ENCODE data around the gene GSE1. TPM values are rescaled to one million over a fixed set of nuclear protein-coding genes. Genes with fewer than 3 reads are reported as not detected.

The GSE1 gene
- total and polyA plus RNA-seq, 9 of the 15 experiments (the other 6 are each of a cell fraction or from before 2014, with no cell fraction given): 12.2 to 244 (median 57.9) TPM

DNA sequence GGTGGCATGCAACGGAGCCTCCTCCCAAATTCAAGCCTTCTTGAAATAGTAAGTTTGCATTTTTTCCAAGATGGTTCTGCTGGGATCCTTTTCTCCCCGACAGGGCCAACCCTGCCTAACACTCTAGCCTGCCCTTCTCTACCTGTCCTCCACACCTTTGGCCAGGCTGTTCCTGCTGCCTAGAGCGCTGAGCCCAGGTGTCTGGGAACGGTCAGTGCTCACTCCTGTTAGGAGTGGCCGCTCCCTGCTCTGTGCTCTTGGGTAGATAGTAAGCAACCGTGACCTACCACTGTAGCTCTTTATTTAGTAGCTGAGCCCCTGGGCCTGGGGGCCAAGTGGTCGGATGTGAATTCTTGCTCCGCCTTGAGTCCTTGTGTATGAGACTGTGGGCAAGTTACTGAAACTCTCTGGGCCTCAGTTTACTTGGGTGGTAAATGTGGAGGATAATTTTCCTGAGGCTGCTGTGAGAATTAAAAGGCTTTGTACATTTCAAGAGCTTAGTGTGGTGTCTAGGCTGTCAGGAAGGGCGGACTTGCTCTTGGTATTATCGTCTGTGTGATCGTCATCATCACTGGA lies 44.0 kb upstream of the GSE1 start:
- POLR2A ChIA-PET: interaction anchor here (0.5 to 6.1 kb wide), 18 partner anchors 8 to 231 kb away, joined by 3 to 57 read pairs (median 4); partner anchors contain the start of gene GSE1
- peaks cover 10% of the 10 kb centered on the region for H3K9me1 ChIP-seq (ENCODE audit: control insufficient read depth, insufficient read depth, low read length)
- H3K4me1 ChIP-seq (replicated peaks in 1 of 2; ENCODE audit: control insufficient read depth in 2 of 2, insufficient read depth in 2 of 2, low read length in 2 of 2): peaks cover 90 to 98% of the 10 kb centered on the region in 2 experiments
- peaks cover 100% of the 10 kb centered on the region for H3K79me2 ChIP-seq (ENCODE audit: control insufficient read depth, insufficient read depth, low read length)
- ATAC-seq: no peak
- H3K9ac ChIP-seq (ENCODE audit: insufficient read depth in 1 of 2, low read depth in 2 of 2, low read length in 2 of 2): peak overlapping the region; percentile 76 to 90
- no peak for FAIRE-seq
- no peak overlapping the region for H2AFZ ChIP-seq (ENCODE audit: low read depth, low read length)
- H3K4me2 ChIP-seq (ENCODE audit: insufficient read depth, low read length): peak overlapping the region; percentile 89
- BruUV-seq (replicated peaks): TSS peak; percentile 87
- H3K9me3 ChIP-seq (replicated peaks; ENCODE audit: control insufficient read depth, insufficient read depth, low read depth, low read length): no peaks in the 10 kb centered on the region
- in situ Hi-C loops (cut with MboI) (no loop called here), intact Hi-C loops (cut with micrococcal nuclease) (loop anchor here (10.0 kb wide), 1 partner anchor 234 kb away; no protein-coding TSS in a partner anchor)
- CTCF ChIA-PET (ENCODE audit: low intra/inter-chr PET ratio): no interaction called here
- H4K20me1 ChIP-seq (replicated peaks; ENCODE audit: control insufficient read depth, insufficient read depth, low read length): peaks cover 69% of the 10 kb centered on the region
- H3K36me3 ChIP-seq (ENCODE audit: control insufficient read depth, insufficient read depth, low read length): peaks cover 63% of the 10 kb centered on the region
- H3K27me3 ChIP-seq (ENCODE audit: control insufficient read depth in 2 of 2, insufficient read depth in 2 of 2, low read length in 2 of 2): no peaks in the 10 kb centered on the region; a peak in 1 of 5 replicates
- DNase-seq (ENCODE audit: extremely low read depth in 1 of 4, low spot score in 3 of 4): peak in 1 of 4 experiments; percentile 58
- 5% methylated on average over 11 of the region's 11 CpGs for WGBS (ENCODE audit: insufficient coverage, low coverage, missing lambda C conversion rate)
- peak overlapping the region; percentile 40 for H3K4me3 ChIP-seq
- H3K27ac ChIP-seq (ENCODE audit: extremely low read depth, low read depth, low read length): peak overlapping the region; percentile 97
- TF ChIP-seq ZNF263 (CRISPR knock-in tag; IDR thresholded peaks at IDR 0.05; ENCODE audit: borderline replicate concordance) (peak; percentile 4; the same call in 1 of the 2 replicates), NBN (IDR thresholded peaks at IDR 0.05; ENCODE audit: low read depth) (no peak), POLR2H (tag; IDR thresholded peaks at IDR 0.05; ENCODE audit: low read depth) (no peak), CCNT2 (IDR thresholded peaks at IDR 0.05; ENCODE audit: borderline replicate concordance, extremely low read depth, insufficient read length, low read depth, low read length) (no peak), GATA2 (CRISPR knock-in tag; IDR thresholded peaks at IDR 0.05) (no peak), ELF2 (CRISPR knock-in tag; IDR thresholded peaks at IDR 0.05) (0 out of 2 replicates have a peak, but pooled peaks have one; percentile 26), ZNF778 (CRISPR knock-in tag; IDR thresholded peaks at IDR 0.05) (no peak), NFE2 (IDR thresholded peaks at IDR 0.05; ENCODE audit: low read depth) (no peak), ZNF431 (CRISPR knock-in tag; IDR thresholded peaks at IDR 0.05) (0 out of 2 replicates have a peak, but pooled peaks have one; percentile 8), C11orf30 (IDR thresholded peaks at IDR 0.05; ENCODE audit: low read depth) (no peak), PML (IDR thresholded peaks at IDR 0.05; ENCODE audit: low read length) (0 out of 2 replicates have a peak, but pooled peaks have one; percentile 3), SIN3A (IDR thresholded peaks at IDR 0.05; ENCODE audit: borderline replicate concordance in 2 of 2, control insufficient read depth in 1 of 2, low read depth in 2 of 2, low read length in 2 of 2) (peak in 1 of 2 experiments; percentile 56; a peak in 1 of 4 replicates), POLR2B (IDR thresholded peaks at IDR 0.05; ENCODE audit: low read depth, partially characterized antibody) (peak; percentile 1)
- TF ChIP-seq, protein P1, sequence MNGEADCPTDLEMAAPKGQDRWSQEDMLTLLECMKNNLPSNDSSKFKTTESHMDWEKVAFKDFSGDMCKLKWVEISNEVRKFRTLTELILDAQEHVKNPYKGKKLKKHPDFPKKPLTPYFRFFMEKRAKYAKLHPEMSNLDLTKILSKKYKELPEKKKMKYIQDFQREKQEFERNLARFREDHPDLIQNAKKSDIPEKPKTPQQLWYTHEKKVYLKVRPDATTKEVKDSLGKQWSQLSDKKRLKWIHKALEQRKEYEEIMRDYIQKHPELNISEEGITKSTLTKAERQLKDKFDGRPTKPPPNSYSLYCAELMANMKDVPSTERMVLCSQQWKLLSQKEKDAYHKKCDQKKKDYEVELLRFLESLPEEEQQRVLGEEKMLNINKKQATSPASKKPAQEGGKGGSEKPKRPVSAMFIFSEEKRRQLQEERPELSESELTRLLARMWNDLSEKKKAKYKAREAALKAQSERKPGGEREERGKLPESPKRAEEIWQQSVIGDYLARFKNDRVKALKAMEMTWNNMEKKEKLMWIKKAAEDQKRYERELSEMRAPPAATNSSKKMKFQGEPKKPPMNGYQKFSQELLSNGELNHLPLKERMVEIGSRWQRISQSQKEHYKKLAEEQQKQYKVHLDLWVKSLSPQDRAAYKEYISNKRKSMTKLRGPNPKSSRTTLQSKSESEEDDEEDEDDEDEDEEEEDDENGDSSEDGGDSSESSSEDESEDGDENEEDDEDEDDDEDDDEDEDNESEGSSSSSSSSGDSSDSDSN (IDR thresholded peaks at IDR 0.05; ENCODE audit: borderline replicate concordance in 1 of 2, low read depth in 2 of 2, low read length in 2 of 2): peak in 1 of 2 experiments; percentile 26; a peak in 1 of 4 replicates
- TF ChIP-seq, protein P2, sequence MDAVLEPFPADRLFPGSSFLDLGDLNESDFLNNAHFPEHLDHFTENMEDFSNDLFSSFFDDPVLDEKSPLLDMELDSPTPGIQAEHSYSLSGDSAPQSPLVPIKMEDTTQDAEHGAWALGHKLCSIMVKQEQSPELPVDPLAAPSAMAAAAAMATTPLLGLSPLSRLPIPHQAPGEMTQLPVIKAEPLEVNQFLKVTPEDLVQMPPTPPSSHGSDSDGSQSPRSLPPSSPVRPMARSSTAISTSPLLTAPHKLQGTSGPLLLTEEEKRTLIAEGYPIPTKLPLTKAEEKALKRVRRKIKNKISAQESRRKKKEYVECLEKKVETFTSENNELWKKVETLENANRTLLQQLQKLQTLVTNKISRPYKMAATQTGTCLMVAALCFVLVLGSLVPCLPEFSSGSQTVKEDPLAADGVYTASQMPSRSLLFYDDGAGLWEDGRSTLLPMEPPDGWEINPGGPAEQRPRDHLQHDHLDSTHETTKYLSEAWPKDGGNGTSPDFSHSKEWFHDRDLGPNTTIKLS (IDR thresholded peaks at IDR 0.05; ENCODE audit: borderline replicate concordance, low read depth): no peak
